ENCODE results near the gene NAA50. TPM values are rescaled to one million over a fixed set of nuclear protein-coding genes. Genes with fewer than 3 reads are reported as not detected.

Gene NAA50
- total and polyA plus RNA-seq, 2 of the 13 experiments (the other 11 are each of a cell fraction or from before 2014, with no cell fraction given) = 30.2 to 233 TPM

DNA sequence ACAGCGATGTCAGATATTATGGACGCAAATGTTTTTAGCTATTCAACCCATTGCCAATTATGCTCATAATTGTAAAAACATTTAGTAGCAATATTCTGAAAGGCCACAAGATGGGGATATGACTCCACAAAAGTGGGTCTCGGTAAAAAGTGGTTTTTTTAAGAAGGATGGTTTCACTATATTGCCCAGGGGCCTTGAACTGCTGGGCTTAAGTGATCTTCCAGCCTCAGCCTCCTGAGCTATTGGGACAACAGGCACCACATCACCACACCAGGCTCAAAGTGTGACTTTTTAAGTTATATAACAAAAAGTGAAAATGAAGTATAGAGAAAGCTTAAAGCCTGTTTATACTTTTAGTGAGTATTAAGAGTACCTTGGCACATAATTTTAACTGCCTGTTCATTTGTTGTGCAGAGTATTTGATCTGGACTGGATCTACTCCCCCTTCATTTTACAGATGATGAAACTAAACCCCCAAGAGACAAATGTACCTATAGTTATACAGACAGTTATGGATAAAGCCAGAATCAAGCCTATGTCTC is 9.4 kb downstream of the NAA50 start (continued):
- TF ChIP-seq, protein P1, sequence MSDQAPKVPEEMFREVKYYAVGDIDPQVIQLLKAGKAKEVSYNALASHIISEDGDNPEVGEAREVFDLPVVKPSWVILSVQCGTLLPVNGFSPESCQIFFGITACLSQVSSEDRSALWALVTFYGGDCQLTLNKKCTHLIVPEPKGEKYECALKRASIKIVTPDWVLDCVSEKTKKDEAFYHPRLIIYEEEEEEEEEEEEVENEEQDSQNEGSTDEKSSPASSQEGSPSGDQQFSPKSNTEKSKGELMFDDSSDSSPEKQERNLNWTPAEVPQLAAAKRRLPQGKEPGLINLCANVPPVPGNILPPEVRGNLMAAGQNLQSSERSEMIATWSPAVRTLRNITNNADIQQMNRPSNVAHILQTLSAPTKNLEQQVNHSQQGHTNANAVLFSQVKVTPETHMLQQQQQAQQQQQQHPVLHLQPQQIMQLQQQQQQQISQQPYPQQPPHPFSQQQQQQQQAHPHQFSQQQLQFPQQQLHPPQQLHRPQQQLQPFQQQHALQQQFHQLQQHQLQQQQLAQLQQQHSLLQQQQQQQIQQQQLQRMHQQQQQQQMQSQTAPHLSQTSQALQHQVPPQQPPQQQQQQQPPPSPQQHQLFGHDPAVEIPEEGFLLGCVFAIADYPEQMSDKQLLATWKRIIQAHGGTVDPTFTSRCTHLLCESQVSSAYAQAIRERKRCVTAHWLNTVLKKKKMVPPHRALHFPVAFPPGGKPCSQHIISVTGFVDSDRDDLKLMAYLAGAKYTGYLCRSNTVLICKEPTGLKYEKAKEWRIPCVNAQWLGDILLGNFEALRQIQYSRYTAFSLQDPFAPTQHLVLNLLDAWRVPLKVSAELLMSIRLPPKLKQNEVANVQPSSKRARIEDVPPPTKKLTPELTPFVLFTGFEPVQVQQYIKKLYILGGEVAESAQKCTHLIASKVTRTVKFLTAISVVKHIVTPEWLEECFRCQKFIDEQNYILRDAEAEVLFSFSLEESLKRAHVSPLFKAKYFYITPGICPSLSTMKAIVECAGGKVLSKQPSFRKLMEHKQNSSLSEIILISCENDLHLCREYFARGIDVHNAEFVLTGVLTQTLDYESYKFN (CRISPR knock-in tag; conservative IDR thresholded peaks at IDR 0.05) = peak; percentile 50; the same call in 1 of the 2 replicates
- TF ChIP-seq RAD21 (CRISPR knock-in tag; IDR thresholded peaks at IDR 0.05) (peak; percentile 83), TEF (CRISPR knock-in tag; IDR thresholded peaks at IDR 0.05) (no peak), RCOR2 (CRISPR knock-in tag; IDR thresholded peaks at IDR 0.05) (peak; percentile 59; the same call in 1 of the 2 replicates), HDAC2 (CRISPR knock-in tag; IDR thresholded peaks at IDR 0.05) (0 out of 2 replicates have a peak, but pooled peaks have one; percentile 12), MBD4 (IDR thresholded peaks at IDR 0.05; ENCODE audit: borderline replicate concordance, low read length) (0 out of 2 replicates have a peak, but pooled peaks have one; percentile 17)
- TF ChIP-seq, protein P2, sequence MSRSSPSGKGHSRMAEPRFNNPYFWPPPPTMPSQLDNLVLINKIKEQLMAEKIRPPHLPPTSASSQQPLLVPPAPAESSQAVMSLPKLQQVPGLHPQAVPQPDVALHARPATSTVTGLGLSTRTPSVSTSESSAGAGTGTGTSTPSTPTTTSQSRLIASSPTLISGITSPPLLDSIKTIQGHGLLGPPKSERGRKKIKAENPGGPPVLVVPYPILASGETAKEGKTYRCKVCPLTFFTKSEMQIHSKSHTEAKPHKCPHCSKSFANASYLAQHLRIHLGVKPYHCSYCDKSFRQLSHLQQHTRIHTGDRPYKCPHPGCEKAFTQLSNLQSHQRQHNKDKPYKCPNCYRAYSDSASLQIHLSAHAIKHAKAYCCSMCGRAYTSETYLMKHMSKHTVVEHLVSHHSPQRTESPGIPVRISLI (CRISPR knock-in tag; IDR thresholded peaks at IDR 0.05; ENCODE audit: borderline replicate concordance) = peak; percentile 82

GRCh38 chr3:113731694-113732093 is 14.4 kb downstream of the NAA50 start:
- Histone ChIP-seq H3K4me2 (ENCODE audit: low read depth, low read length) (no peak overlapping the region), H3K79me2 (ENCODE audit: insufficient read depth, low read length) (peaks cover 99% of the 10 kb centered on the region), H2AFZ (ENCODE audit: low read length) (no peak overlapping the region), H3K9ac (ENCODE audit: insufficient read depth, low read depth, low read length) (no peak overlapping the region), H4K20me1 (ENCODE audit: insufficient read depth, low read length) (peaks cover 32% of the 10 kb centered on the region), H3K4me1 (ENCODE audit: insufficient read depth, low read length) (peaks cover 15% of the 10 kb centered on the region), H3K27me3 (ENCODE audit: control insufficient read depth in 1 of 2, insufficient read depth in 2 of 2, low read length in 2 of 2) (no peaks in the 10 kb centered on the region), H3K27ac (ENCODE audit: extremely low read length, insufficient read depth, low read length) (no peak overlapping the region), H3K36me3 (replicated peaks in 1 of 2; ENCODE audit: control insufficient read depth in 1 of 2, insufficient read depth in 2 of 2, low read length in 2 of 2) (peaks cover 0 to 7% of the 10 kb centered on the region in 2 experiments; a peak in 2 of 5 replicates), H3K9me3 (ENCODE audit: low read length) (no peaks in the 10 kb centered on the region), H3K4me3 (replicated peaks in 1 of 3; ENCODE audit: insufficient read depth in 1 of 3, low read depth in 2 of 3, low read length in 3 of 3) (no peak overlapping the region)
- POLR2A ChIA-PET = no interaction called here
- no peak for DNase-seq (ENCODE audit: low spot score)
- BruUV-seq (replicated peaks) = no TSS peak
- TF ChIP-seq BHLHE40 (IDR thresholded peaks at IDR 0.05; ENCODE audit: low read length) = no peak
- no peak for TF ChIP-seq ISL2 (CRISPR knock-in tag; IDR thresholded peaks at IDR 0.05)
- TF ChIP-seq ZNF274 (CRISPR knock-in tag; IDR thresholded peaks at IDR 0.05) = no peak
- no peak for TF ChIP-seq GABPA (IDR thresholded peaks at IDR 0.05; ENCODE audit: low read depth, low read length)
- no peak for TF ChIP-seq GABPA (CRISPR knock-in tag; IDR thresholded peaks at IDR 0.05; ENCODE audit: low read depth)
- TF ChIP-seq FOSL2 (CRISPR knock-in tag; IDR thresholded peaks at IDR 0.05) = no peak
- TF ChIP-seq ZNF772 (CRISPR knock-in tag; IDR thresholded peaks at IDR 0.05) = no peak
- no peak for TF ChIP-seq RORA (CRISPR knock-in tag; IDR thresholded peaks at IDR 0.05)
- TF ChIP-seq, protein P3, sequence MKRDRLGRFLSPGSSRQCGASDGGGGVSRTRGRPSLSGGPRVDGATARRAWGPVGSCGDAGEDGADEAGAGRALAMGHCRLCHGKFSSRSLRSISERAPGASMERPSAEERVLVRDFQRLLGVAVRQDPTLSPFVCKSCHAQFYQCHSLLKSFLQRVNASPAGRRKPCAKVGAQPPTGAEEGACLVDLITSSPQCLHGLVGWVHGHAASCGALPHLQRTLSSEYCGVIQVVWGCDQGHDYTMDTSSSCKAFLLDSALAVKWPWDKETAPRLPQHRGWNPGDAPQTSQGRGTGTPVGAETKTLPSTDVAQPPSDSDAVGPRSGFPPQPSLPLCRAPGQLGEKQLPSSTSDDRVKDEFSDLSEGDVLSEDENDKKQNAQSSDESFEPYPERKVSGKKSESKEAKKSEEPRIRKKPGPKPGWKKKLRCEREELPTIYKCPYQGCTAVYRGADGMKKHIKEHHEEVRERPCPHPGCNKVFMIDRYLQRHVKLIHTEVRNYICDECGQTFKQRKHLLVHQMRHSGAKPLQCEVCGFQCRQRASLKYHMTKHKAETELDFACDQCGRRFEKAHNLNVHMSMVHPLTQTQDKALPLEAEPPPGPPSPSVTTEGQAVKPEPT (CRISPR knock-in tag; IDR thresholded peaks at IDR 0.05; ENCODE audit: low read depth) = no peak
- no peak for TF ChIP-seq TARDBP (CRISPR knock-in tag; IDR thresholded peaks at IDR 0.05)
- TF ChIP-seq CBX2 (IDR thresholded peaks at IDR 0.05; ENCODE audit: low read depth, low read length) = no peak
- no peak for TF ChIP-seq CBX2 (CRISPR knock-in tag; IDR thresholded peaks at IDR 0.05; ENCODE audit: low read depth)
- CTCF ChIA-PET (ENCODE audit: low intra/inter-chr PET ratio, low total read pairs) = no interaction called here
- no peak for FAIRE-seq
- in situ Hi-C loops (cut with HindIII; ENCODE audit: extremely low pct_ligation_motif_present, low pct_unique_long_range_greater_than_20kb) = no loop called here
- no peak for ATAC-seq
- WGBS (ENCODE audit: low lambda C conversion rate) = 94% methylated on average over 4 of the region's 4 CpGs
- intact Hi-C loops (cut with micrococcal nuclease; ENCODE audit: unreplicated experiment) = no loop called here

Data from HepG2 (cell line).